GM21367 (cell line): Measurements from ENCODE around the gene ZNF438.

Experiments used
- ATAC-seq: cut with Tn5 transposase; IDR thresholded peaks from one replicate; pipeline ENCODE4 v1.9.1; 2021; ENCODE audit not compliant: unreplicated experiment

Gene ZNF438

DNA sequence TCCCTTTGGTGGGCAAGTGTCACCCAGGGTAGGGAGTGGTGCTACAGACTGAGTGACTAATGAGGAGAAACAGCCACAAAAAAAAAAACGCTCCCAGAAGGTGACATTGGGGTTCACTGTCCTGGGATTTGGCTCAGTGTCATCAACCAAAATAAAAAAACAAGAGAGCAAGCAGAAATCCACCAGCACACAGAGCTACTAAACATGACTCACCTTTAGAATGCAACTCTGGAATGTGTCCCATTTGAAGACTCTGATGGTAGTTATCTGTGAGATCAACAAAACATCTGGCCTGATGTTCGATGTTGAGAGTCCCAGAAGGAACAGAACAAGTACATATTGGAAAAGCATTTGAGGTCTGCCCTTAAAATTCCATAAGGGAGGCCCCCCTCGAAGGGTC lies 201.8 kb downstream of the ZNF438 start:
- no peak for ATAC-seq

DNA sequence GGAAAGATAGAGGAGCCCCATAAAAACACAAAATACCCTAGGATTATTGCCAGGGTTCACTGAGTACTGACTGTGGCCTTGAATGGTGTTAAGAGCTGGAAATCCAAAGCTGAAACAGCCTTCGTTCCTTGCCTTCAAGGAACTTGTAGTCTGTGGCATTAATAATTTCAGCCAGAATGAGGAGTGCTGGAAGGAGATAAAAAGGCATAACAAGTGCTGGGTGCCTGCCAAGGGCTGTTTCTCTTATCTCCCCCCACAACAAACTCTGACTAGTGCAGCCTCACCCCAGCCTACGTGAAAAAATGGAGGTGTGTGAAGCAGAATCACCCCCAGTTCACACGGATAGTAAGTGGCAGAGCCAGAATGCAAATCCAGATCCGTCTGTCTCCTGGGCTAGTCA lies 203.0 kb downstream of the ZNF438 start:
- no peak for ATAC-seq

DNA sequence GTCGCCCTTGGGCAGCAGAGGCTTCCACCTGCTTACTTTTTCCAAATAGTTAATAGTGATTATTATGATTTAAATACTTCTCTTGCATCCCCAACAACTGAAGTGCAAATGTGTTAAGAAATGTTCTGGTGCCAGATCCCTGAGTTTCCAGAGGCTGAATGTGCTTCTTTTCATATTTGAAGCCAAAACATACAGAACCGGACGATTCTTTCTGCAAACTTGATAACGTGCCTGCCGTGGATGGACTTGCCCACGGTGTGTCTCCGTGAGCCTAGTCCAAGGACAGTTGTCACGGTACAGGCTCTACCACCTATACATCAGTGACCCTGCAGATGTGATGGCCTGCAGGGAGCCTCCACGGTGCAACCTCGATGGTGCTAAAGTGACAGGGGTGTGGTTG lies 203.5 kb downstream of the ZNF438 start:
- no peak for ATAC-seq

DNA sequence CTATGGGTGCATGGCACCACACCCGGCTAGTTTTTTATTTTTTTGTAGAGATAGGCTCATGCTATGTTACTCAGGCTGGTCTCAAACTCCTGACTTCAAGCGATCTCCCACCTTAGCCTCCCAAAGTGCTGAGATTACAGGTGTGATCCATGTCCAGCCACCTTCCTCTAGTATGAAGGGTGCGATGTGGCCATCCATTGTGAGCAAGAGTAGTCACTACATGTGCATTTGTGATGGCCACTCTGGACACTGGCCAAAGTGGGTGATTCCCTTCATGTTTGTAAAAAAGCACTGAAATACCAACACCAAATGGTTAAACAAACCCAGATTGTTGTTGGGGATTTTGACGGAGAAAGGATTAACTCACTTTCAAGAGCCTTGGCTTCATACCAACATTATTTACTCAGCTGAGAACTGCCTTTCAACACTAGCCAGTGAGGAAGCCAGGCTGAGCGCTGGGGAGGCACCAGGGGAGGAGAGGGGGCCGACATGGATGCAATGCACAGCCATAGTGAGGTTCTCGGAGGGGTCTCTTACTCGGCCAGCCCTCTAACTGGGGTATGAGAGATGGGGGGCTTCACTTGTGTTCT lies 204.0 kb downstream of the ZNF438 start:
- ATAC-seq = no peak

DNA sequence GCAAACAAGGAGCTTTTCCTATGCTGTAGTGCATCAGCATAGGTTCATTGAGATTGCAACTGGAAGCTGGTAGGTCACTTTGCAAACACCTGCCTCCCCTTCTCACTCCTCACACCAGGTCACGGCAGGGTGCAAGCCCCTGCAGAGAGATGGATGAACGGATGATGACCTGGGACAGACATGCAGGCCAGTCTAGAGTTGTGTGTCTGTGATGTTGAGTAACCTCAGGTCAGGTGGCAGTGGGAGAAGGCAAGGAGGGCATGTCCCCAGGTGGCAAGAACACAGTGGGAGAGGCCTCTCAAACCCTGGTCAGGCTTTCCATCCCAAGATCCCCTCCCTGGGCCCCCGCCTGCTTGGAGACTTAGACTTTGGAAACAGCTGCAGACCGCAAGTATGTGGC lies 205.0 kb downstream of the ZNF438 start:
- ATAC-seq = no peak

DNA sequence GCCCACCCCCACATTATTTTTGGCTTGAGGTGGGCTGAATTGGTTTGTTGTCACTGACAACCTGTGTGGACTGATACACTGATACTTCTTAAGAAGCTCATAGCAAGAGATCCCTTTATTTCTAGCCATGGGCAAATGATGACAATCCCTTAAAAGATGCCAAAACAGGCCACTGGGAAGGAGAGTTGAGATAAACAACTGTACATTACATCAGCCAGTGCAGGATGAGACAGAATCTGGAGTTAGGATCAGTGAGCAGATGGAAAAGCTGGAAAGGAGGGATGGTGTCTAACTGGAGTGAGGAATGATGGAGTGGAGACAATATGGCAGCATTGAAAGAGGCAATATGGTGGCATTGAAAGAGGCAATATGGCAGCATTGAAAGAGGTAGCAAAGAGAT lies 206.2 kb downstream of the ZNF438 start:
- ATAC-seq = no peak

DNA sequence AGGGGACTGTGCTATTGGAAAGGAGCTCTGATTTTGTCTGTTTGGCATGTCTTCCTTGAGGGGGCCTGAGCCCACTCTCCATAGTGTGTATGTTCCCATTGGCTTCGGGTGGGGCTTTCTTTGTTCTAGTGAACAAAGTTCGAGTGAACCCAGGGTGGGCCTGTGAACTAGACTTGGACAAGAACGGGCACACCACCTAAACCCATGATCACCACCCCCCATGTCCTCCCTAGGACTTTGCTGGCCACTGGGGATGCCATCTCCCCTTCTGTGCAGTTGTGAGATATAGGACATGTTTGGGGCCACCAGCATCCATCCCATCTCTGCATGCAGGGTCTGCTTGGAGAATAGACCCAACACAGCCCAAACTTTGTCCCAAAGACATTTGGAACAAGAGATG lies 206.6 kb downstream of the ZNF438 start:
- no peak for ATAC-seq

DNA sequence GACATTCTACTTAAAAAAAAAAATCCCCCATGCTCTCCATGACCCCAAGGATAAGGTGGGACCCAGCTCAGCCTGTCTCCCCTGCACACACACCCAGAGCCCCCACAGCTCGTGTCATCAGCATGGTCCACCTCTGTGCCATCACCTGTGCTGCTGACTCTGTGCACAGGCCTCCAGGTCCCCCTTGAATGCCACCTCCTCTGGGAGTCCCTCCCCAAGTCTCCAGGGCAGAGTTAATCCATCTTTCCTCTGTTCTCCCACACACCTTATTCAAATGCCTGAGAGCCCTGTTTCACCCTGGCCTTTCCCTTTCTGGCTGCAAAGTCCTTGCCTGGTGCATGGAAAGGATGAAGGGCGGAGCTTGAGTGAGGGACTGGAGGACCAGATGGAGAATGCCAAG lies 208.0 kb downstream of the ZNF438 start:
- ATAC-seq = no peak

DNA sequence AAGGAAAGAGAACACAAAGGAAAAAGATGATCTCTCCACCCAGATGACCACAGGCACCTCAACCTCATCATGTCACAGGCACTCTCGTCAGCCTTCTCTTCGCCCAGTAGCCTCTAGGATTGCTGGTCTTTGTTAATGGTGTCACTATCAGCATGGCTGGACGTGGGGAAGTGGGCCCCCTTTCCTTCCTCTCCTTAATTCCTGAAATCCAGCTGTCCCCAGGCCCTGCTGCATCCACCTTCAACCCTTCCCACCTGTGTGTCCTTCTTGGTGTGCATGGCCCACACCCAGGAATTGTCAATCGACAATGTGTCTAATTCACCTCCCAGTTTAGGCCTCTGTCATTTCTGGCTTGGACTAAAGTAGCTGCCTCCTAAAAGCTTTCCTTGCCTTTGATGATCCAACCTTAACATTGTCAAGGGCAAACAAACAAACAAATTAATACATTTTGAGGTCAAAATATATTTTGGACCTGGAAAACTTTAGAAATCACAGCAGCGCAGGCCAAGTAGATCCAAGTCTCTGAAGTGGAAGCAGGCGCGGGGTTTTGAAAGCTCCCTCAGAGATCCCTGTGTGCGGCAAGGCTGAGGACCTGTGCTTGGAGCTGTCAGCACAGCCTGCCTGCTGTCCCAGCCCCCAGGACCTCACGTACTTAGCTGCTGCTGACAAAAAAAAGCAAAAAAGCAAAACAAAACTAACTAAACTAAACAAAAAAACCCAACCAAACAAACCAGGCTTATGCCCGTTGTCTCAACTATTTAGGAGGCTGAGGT lies 208.8 kb downstream of the ZNF438 start:
- no peak for ATAC-seq

DNA sequence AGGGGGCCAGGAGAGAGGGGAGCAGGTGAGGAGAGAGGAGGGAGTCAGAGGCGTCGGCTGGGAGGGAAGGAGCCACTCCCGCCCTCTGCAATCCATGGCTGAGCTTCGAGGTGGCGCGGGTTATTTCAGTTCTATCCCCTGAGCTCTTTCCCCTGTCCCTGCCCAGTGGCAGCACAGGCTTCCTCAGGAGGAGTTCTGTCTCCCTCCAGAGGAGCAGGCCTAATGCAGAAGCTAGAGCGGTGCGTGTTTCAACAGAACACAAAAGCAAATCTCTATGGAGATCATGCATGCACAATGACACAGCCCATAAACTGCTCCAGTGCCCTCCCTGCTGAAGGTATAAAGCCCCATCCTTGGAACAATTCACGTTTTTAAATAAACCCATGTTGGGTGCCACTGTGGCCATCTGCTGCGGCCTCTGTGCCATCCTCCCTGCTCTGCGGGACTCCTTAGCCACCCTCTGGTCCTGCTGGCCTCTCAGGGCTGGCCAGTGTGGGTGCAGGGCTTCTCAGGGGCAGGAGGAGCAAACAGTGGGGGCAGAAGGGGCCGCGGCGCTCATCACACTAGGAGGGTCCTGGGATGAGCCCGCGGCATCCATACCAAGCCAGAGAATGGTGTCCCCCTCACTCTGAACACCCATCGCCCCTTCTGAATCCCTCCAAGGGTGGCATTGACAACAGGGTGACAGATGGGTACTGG lies 209.5 kb downstream of the ZNF438 start:
- ATAC-seq = no peak

DNA sequence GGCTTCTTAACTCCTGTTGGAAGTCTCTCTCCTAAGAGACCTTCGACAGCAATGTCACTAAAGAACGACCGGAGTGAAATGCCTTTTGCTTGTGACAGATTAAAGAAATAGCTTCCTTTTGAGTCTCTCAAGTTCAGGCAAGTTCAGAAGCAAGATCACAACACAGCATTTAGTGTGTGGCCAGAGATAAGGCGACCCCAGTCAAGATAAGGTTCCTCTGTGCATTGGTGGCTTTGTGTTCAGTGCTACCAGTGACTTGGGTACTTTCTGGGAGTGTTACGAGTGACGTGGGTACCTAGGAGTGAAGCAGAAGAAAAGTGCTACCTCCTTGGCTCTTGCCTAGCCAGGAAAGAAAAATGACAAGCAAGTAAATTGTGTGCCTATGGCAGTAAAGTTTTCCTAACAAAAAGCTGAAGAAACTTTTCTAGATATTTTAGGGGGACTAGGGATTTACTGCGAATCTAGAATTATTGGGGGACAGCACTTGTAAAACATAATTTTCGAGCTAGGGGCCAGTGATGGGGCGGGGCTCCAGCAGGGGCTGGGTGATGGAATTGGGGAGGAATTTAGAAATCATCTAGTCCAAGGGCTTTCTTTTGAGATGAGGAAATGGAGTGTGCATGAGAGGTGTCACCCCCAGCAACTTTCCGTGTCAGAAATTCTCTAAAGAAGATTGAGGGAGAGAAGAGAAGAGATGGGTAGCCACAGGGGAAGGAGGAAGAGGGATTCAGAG lies 210.2 kb downstream of the ZNF438 start:
- no peak for ATAC-seq

DNA sequence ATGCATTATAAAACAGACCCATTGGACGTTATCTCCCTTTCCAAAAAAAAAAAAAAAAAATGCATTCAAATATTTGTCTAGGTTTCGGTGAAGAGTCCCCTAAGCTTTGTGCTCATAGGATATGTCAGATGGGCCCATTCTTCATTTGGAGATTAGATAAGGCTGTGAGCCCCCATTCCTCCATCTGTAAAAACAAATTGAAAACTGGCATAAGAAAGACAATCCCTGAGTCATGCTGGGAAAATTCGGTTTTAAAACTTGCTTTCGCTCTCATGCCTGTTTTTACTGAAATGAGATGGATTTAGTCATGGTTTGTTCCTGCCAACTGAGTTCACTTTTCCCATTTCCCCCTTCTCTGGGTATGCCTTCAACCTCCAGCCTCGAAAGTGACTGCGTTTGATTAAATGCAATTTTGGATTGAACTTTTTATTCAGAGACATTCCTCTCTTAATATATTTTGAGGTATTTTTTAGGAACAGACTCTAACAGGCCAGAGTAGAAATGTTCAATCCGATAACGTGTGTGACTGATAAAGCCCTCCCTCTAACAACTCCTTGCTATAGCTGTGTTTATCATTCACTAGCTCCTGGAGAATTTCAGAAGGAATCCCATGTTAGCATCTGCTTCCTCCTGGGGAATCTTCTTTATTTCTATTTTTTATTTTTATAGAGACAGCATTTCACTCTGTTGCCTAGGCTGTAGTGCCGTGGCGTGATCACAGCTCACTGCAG lies 211.2 kb downstream of the ZNF438 start:
- no peak for ATAC-seq

DNA sequence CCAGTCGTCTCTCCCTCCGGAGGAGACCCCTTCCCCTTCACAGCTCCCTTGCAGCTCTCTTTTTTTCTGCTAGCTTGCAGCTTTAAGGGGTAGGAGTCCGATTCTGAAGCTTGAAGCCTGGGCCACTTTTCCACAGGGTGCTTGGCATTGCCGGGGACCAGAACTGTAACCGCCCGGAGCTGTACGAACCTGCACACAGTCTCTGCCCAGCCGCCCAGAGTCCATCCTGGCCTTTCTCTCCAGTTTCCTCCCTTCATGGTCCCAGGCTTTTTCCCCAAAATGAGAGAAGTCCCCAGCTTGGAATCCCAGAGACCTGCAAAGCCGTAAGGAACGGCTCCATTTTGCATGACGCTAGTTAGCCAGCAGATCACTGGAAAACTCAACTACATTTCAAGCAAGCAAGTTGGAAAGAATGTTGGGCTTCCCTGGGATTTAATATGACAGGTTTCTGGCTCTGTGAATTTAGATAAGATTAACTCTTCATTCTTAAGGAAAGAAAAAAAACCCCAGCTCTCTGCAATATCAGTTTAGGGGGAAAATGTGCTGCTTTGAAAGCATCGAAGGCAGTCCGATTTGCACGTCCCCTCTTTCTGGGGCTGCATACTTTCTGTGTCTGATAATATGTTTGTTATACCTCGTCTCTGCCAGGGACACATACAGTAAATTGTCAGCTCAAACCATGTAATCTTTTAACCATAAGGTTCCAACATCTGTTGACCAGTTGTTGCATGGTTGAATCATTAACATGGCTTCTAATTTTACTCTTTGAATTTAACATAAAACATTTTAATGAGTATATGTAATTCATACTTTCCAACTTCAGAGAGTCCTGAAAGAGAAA lies 212.1 kb downstream of the ZNF438 start:
- ATAC-seq = no peak

DNA sequence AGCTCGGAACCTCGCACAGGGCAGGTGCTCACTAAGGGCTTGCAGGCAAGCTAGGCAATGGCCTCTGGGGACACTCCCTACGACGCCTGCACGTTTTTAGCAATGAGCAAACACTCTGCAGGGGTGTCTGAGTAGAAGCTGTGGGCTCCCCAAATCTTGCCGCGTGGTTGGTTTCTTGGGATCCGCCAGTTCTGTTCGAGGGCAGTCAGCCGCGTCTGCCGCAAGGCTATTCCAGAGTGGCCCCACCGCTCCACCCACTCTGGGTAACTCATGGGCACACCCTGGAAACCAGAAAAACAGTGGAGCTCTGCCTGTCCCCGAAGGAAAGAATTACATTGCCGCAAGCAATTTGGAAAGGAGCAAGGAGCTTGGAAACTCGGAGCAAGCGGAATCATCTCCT lies 212.8 kb downstream of the ZNF438 start:
- ATAC-seq = no peak

DNA sequence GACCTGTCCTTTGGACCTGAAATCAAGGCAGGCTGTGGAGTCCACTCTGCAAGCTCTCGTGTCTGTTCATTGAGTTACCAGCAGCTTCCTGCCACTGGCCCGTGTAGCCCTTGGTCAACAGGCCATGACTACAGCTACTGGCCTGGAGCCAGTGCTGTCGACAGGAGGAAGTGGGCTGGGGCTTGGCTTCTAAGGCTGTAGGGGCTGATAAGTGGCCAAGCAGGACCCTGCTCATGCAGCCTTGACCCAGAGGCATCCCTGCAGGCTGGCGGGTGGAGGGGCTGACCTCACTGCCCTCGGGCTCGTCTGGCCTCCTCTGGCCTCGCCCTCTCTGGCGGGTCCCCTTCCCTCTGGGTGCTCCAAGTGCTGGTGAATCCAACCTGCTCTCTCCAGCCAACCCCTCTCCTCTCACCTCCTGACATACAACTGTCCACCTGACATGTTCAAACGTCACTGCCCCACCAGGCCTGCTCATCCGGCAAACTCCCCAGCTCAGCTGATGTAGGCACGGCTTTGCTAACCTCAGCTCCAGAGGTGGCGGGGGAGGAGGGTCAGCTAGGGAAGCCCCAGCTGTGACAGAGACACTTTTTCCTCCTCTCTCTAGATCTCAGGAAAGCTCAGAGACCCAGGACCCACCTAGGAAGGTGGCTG lies 213.5 kb downstream of the ZNF438 start:
- no peak for ATAC-seq

DNA sequence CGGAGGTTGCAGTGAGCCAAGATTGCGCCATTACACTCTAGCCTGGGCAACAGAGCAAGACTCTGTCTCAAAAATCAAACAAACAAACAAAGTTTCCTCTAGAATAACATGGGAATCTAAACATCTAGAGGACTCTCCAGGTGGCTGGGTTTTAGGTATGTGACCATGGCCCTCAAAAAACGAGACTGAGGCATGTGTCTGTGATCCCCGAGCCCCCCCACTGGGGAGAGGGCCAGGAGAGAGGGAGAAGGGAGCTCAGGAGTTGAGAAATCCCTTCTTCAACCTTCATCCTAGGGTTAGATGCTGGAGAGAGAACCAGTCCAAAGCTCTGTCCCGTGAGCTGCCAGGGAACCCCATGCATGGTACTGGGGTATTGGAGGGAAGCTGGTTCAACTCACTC lies 214.1 kb downstream of the ZNF438 start:
- ATAC-seq = no peak

DNA sequence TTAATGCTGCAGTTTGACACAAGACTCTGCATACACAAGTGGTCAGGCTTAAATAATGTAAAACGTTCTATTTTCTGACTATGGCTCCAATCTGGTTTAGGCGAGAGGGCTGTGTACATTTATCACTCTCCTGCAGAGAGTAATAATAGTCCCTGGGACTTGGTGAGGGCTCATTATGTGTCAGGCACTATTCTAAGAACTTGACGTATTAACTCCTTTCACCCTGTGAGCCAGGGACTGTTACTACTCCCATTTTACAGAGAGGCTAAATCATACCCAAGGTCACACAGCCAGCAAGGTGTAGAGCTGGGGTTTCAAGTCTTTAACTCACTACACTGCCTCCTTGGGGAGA lies 214.9 kb downstream of the ZNF438 start:
- ATAC-seq = no peak

DNA sequence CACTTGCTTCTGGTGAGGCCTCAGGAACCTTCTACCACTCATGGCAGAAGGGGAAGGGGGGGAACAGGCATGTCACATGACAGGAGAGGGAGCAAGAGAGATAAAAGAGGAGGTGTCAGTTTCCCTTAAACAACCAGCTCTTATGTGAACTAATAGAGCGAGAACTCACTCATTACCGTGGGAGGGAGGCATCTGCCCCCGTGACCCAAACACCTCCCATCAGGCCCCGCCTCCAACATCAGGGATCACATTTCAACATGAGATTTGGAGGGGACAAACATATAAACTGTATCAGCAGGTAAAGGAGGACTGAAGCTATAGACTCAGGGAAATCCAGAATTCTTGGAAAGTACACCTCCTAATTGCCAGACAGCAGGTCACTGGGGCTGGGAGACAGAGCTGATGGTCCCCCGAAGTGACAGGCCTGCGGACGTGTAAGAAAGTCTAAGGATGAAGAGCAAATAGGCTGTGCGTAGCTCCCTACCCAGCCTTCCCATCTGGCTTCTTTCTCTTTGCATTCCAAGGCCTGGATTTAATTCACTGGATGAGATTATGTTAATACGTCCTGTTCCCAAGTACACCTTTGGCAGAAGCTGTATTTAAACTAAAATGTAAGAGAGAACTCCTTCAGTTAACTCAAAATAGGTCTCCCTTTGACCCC lies 215.4 kb downstream of the ZNF438 start:
- no peak for ATAC-seq

DNA sequence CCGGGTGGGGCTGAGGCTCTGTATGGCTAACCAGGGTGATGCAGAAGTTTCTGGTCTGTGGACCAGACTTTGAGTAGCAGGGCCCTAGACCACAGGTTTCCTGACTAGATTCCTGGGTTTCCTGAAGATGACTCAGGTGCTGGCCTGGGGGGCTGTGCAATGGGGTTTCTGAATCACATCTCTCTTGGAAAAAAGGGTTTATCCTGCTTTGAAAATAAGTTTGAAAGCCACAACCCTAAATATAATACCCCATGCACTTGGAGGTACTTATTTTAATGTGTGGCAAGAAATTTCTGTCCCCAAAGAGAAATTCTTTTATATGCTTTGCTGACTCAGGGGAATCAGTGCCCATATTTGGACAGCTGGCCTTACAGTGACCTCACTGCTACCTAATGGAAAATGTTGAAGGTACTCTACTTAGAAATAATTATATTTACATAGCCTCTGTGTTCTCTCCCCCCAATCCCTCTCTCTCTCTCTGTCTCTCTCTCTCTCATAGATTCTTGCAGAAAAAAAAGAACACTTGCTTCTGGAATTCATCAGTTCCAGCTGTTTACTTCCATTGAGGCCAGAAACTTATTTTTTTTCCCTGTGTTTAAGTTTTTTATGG lies 217.7 kb downstream of the ZNF438 start:
- ATAC-seq = no peak
